ENCODE data around the gene TSPYL1. TPM values are rescaled to one million over a fixed set of nuclear protein-coding genes. Genes with fewer than 3 reads are reported as not detected.
A peak's percentile ranks its signal among the peaks of the same experiment; 100 is the strongest.

TSPYL1 gene
- total and polyA plus RNA-seq, 2 of the 8 experiments (the other 6 are each of a cell fraction or from before 2014, with no cell fraction given), result 33.2 to 79.1 TPM

DNA sequence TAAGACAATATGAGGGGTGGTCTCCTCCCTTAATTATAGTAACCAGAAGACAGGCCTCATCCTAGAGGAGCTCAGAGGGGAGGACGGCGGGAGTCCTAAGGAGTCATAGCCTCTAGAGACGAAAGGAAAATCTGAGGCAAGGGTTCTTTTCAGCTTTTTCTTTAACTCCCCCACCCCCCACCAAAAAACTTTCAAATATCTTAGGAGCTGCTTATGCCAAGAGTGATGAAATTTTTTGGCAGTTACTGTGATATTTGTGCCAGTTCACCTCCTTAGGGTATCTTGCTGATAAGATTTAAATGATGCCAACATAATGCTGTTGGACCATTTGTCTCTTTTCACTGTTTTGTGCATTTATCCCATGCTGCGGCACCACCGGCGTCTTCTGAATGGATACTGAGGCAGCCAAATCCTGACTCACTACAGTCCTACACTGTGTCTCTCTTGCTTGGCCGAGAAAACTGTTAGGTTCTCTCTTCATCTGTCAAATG, 46.5 kb upstream of the TSPYL1 start:
- no peaks in the 10 kb centered on the region for H3K79me2 ChIP-seq (ENCODE audit: control insufficient read depth in 1 of 2, insufficient read depth in 2 of 2, low read length in 2 of 2)
- no peak overlapping the region for H4K91ac ChIP-seq (replicated peaks; ENCODE audit: insufficient read length, low read length)
- H3K23me2 ChIP-seq (ENCODE audit: low read depth, low read length), result no peaks in the 10 kb centered on the region
- H4K20me1 ChIP-seq (replicated peaks in 1 of 2; ENCODE audit: control insufficient read depth in 1 of 2, insufficient read depth in 2 of 2, low read length in 2 of 2), result no peaks in the 10 kb centered on the region
- H3K36me3 ChIP-seq (ENCODE audit: control insufficient read depth in 2 of 4, insufficient read depth in 4 of 4, low read length in 3 of 4), result no peaks in the 10 kb centered on the region
- no peak overlapping the region for H4K5ac ChIP-seq (ENCODE audit: insufficient read length, low read depth, low read length)
- H2BK15ac ChIP-seq (ENCODE audit: low read length), result no peak overlapping the region
- no peak overlapping the region for H3K4me3 ChIP-seq (ENCODE audit: extremely low read depth in 1 of 4, insufficient read depth in 2 of 4, low read depth in 3 of 4, low read length in 4 of 4)
- H3K27me3 ChIP-seq (replicated peaks in 1 of 4; ENCODE audit: control insufficient read depth in 3 of 4, extremely low read depth in 1 of 4, insufficient read depth in 3 of 4, low read length in 3 of 4), result no peaks in the 10 kb centered on the region
- no peak for FAIRE-seq
- H3K56ac ChIP-seq (replicated peaks; ENCODE audit: insufficient read length, low read depth, low read length), result no peak overlapping the region
- no peak overlapping the region for H2AFZ ChIP-seq (ENCODE audit: low read length)
- H3K9ac ChIP-seq (replicated peaks in 1 of 4; ENCODE audit: extremely low read depth in 1 of 4, low read depth in 3 of 4, low read length in 3 of 4), result no peak overlapping the region
- TF ChIP-seq, protein P1, sequence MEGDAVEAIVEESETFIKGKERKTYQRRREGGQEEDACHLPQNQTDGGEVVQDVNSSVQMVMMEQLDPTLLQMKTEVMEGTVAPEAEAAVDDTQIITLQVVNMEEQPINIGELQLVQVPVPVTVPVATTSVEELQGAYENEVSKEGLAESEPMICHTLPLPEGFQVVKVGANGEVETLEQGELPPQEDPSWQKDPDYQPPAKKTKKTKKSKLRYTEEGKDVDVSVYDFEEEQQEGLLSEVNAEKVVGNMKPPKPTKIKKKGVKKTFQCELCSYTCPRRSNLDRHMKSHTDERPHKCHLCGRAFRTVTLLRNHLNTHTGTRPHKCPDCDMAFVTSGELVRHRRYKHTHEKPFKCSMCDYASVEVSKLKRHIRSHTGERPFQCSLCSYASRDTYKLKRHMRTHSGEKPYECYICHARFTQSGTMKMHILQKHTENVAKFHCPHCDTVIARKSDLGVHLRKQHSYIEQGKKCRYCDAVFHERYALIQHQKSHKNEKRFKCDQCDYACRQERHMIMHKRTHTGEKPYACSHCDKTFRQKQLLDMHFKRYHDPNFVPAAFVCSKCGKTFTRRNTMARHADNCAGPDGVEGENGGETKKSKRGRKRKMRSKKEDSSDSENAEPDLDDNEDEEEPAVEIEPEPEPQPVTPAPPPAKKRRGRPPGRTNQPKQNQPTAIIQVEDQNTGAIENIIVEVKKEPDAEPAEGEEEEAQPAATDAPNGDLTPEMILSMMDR (IDR thresholded peaks at IDR 0.05; ENCODE audit: control extremely low read depth in 1 of 3, insufficient read depth in 1 of 3, low read depth in 1 of 3, low read length in 3 of 3), result no peak
- no peak for TF ChIP-seq SIRT6 (IDR thresholded peaks at IDR 0.05; ENCODE audit: low read length)
- TF ChIP-seq BCL11A (IDR thresholded peaks at IDR 0.05; ENCODE audit: low read depth in 2 of 2, low read length in 2 of 2), result no peak
- TF ChIP-seq KDM4A (IDR thresholded peaks at IDR 0.05; ENCODE audit: low read depth, low read length, severe bottlenecking), result no peak
- TF ChIP-seq SIX5 (IDR thresholded peaks at IDR 0.05; ENCODE audit: low read depth, low read length), result no peak
- TF ChIP-seq CHD2 (IDR thresholded peaks at IDR 0.05; ENCODE audit: low read length), result no peak
- no peak for TF ChIP-seq EGR1 (IDR thresholded peaks at IDR 0.05; ENCODE audit: borderline replicate concordance, low read depth, low read length)
- no peak for TF ChIP-seq EZH2 (IDR thresholded peaks at IDR 0.05; ENCODE audit: low read depth, low read length, severe bottlenecking)
- no peak for TF ChIP-seq PHF8 (conservative IDR thresholded peaks at IDR 0.05; ENCODE audit: low read depth, low read length)
- no peak for TF ChIP-seq CHD1 (IDR thresholded peaks at IDR 0.05; ENCODE audit: low read depth, low read length)
- ChIA-PET CTCF (ENCODE audit: partially characterized antibody) (interaction anchor here (0.6 to 2.2 kb wide), 5 partner anchors 10 to 195 kb away, joined by 3 to 8 read pairs (median 4); partner anchors contain the start of gene DSE), POLR2A (ENCODE audit: partially characterized antibody) (interaction anchor here (1.0 kb wide), 1 partner anchor 11 kb away, joined by 3 read pairs; no protein-coding TSS in a partner anchor)
- H2BK120ac ChIP-seq (replicated peaks; ENCODE audit: low read depth, low read length), result no peak overlapping the region
- peak overlapping the region; percentile 92; the same call in 1 of the 2 replicates for H2BK20ac ChIP-seq (ENCODE audit: low read length)
- no peak overlapping the region for H3K27ac ChIP-seq (ENCODE audit: low read depth, low read length)
- DNase-seq (ENCODE audit: low read depth in 1 of 2, low spot score in 2 of 2), result no peak
- H3K23ac ChIP-seq (ENCODE audit: insufficient read length), result no peak overlapping the region
- H2AK5ac ChIP-seq (ENCODE audit: low read depth, low read length), result no peak overlapping the region
- H3K14ac ChIP-seq (ENCODE audit: insufficient read length), result no peak overlapping the region
- WGBS, 2 experiments (ENCODE audit: extremely low coverage in 1 of 2, insufficient coverage in 1 of 2, insufficient read length in 1 of 2, insufficient replicate concordance in 2 of 2, low coverage in 1 of 2, low lambda C conversion rate in 2 of 2, missing lambda C conversion rate in 1 of 2), result 90% methylated on average over 7 of the region's 7 CpGs; no CpG with 5 or more reads in 1 of the 2 experiments
- no peaks in the 10 kb centered on the region for H3K79me1 ChIP-seq (ENCODE audit: low read depth, low read length)
- peaks cover 3 to 32% (median 26%) of the 10 kb centered on the region in 4 experiments; a peak in 6 of 7 replicates for H3K4me1 ChIP-seq (replicated peaks in 1 of 4; ENCODE audit: control insufficient read depth in 3 of 4, insufficient read depth in 4 of 4, low read length in 3 of 4)
- no peak overlapping the region for H4K8ac ChIP-seq (ENCODE audit: extremely low read depth, insufficient read depth, low read length)
- peak overlapping the region; percentile 16; the same call in 1 of the 2 replicates for H2BK5ac ChIP-seq (ENCODE audit: low read depth, low read length)
- H3K4ac ChIP-seq (replicated peaks; ENCODE audit: insufficient read length, low read depth, low read length), result no peak overlapping the region
- H3K18ac ChIP-seq (ENCODE audit: extremely low read depth, low read length), result no peak overlapping the region
- no peaks in the 10 kb centered on the region for H3K9me3 ChIP-seq (ENCODE audit: insufficient read depth in 2 of 2, low read depth in 1 of 2, low read length in 1 of 2)
- peak overlapping the region; percentile 29; the same call in 1 of the 2 replicates for H2BK12ac ChIP-seq (ENCODE audit: low read depth, low read length)
- H3K4me2 ChIP-seq (ENCODE audit: insufficient read depth in 1 of 2, low read depth in 2 of 2, low read length in 2 of 2), result no peak overlapping the region

Measured in H1 (cell line).